Endothelial cell of umbilical vein (primary cell): ENCODE data around the gene TMEM81.

Source experiments
- CTCF ChIP-seq, 2 donors: IDR thresholded peaks; 1 replicate in 1 of 2; 2 replicates in 1 of 2; pipeline ENCODE4 v1.5.1; 2011; ENCODE audit warnings: low read length in 2 of 2, mild to moderate bottlenecking in 2 of 2, moderate library complexity in 2 of 2, control low read depth in 1 of 2, inconsistent platforms in 1 of 2, low read depth in 1 of 2; ENCODE audit not compliant: insufficient read depth in 1 of 2; ENCODE audit errors: extremely low read depth in 1 of 2
- FOS ChIP-seq: IDR thresholded peaks from 2 replicates; pipeline ENCODE4 v1.6.1; 2011; ENCODE audit warnings: mild to moderate bottlenecking, low read length, moderate library complexity, borderline replicate concordance; ENCODE audit not compliant: insufficient read depth
- MAX ChIP-seq: IDR thresholded peaks from 2 replicates; pipeline ENCODE4 v1.6.1; 2011; ENCODE audit not compliant: insufficient read depth, insufficient read length
- POLR2A ChIP-seq: IDR thresholded peaks from 2 replicates; pipeline ENCODE4 v1.6.1; 2012; ENCODE audit warnings: low read depth, mild to moderate bottlenecking, control low read depth, low read length
- POLR2AphosphoS5 ChIP-seq: IDR thresholded peaks from 2 replicates; pipeline ENCODE4 v1.6.1; 2012; ENCODE audit warnings: low read depth, mild to moderate bottlenecking, control low read depth, low read length, moderate library complexity; ENCODE audit not compliant: insufficient read depth

- TF ChIP-seq CTCF (IDR thresholded peaks at IDR 0.05; ENCODE audit: extremely low read depth in 1 of 2, insufficient read depth in 1 of 2, low read depth in 1 of 2, low read length in 2 of 2) (no peak), POLR2A (no peak), MAX (no peak), POLR2AphosphoS5 (no peak), FOS (no peak)
Measured at GRCh38 chr1:205064741-205065316, 19.4 kb downstream of the TMEM81 start.
